Endothelial cell of umbilical vein (primary cell): ENCODE data around the gene PTPRD.

ENCODE experiments used
- EZH2 ChIP-seq: IDR thresholded peaks from 2 replicates; pipeline ENCODE4 v1.6.1; 2012; ENCODE audit warnings: borderline replicate concordance, low read depth, mild to moderate bottlenecking, moderate library complexity, low read length, inconsistent platforms; ENCODE audit not compliant: severe bottlenecking
- POLR2AphosphoS5 ChIP-seq: IDR thresholded peaks from 2 replicates; pipeline ENCODE4 v1.6.1; 2012; ENCODE audit warnings: low read depth, mild to moderate bottlenecking, control low read depth, low read length, moderate library complexity; ENCODE audit not compliant: insufficient read depth
- TF ChIP-seq, protein P1 (sequence below), 2 donors: IDR thresholded peaks; 1 replicate in 1 of 2; 2 replicates in 1 of 2; pipeline ENCODE4 v1.5.1; 2011; ENCODE audit warnings: low read length in 2 of 2, mild to moderate bottlenecking in 2 of 2, moderate library complexity in 2 of 2, control low read depth in 1 of 2, inconsistent platforms in 1 of 2, low read depth in 1 of 2; ENCODE audit not compliant: insufficient read depth in 1 of 2; ENCODE audit errors: extremely low read depth in 1 of 2

DNA sequence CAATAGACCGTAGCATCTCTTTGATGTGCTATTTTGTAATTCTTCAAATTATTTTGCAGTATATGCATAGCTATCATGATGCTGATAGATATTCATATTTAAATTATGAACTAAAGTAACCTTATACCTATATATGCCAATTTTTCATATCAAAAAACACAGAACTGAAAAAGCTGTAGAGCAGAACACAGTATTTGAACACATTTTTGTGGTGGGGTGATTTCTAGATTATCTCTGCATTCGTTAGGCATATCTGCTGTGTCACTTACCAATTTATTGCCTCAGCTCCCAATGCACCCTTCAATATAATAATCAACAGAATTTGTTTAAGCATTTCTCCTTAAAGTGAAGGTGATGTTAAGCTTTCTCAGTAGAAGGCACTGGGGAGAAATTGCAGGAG is 998.2 kb downstream of the PTPRD start:
- TF ChIP-seq, protein P1, sequence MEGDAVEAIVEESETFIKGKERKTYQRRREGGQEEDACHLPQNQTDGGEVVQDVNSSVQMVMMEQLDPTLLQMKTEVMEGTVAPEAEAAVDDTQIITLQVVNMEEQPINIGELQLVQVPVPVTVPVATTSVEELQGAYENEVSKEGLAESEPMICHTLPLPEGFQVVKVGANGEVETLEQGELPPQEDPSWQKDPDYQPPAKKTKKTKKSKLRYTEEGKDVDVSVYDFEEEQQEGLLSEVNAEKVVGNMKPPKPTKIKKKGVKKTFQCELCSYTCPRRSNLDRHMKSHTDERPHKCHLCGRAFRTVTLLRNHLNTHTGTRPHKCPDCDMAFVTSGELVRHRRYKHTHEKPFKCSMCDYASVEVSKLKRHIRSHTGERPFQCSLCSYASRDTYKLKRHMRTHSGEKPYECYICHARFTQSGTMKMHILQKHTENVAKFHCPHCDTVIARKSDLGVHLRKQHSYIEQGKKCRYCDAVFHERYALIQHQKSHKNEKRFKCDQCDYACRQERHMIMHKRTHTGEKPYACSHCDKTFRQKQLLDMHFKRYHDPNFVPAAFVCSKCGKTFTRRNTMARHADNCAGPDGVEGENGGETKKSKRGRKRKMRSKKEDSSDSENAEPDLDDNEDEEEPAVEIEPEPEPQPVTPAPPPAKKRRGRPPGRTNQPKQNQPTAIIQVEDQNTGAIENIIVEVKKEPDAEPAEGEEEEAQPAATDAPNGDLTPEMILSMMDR (IDR thresholded peaks at IDR 0.05; ENCODE audit: extremely low read depth in 1 of 2, insufficient read depth in 1 of 2, low read depth in 1 of 2, low read length in 2 of 2) = no peak
- TF ChIP-seq EZH2 (no peak), POLR2AphosphoS5 (no peak)
